HepG2 (cell line): ENCODE results near the gene VKORC1. TPM values are rescaled to one million over a fixed set of nuclear protein-coding genes. Genes with fewer than 3 reads are reported as not detected.

Source experiments
- ATAC-seq: fragments of 200-7000 bp; cut with Tn5 transposase; 3 replicates; pipeline ENCODE4 v1.9.1; 2020; ENCODE audit warnings: mild to moderate bottlenecking, moderate library complexity
- BruUV-seq: library from RNA; stranded (reverse); fragments of 400-500 nt; replicated peaks from 2 replicates; lab custom pipeline; 2021; lab: Mats Ljungman, UMichigan
- CTCF ChIA-PET: fragments of 300-600 bp; formaldehyde crosslinking; extraction: SDS; loops from one replicate; lab custom pipeline; 2021; ENCODE audit warnings: low total read pairs, inconsistent platforms, low intra/inter-chr PET ratio; lab: Yijun Ruan, JAX
- POLR2A ChIA-PET: fragments of 350-600 bp; sonication (Branson Sonifier 250); formaldehyde crosslinking; loops from one replicate; lab custom pipeline; 2020; ENCODE audit warnings: antibody characterized with exemption, inconsistent platforms; lab: Yijun Ruan, JAX
- DNase-seq: peaks from one replicate; pipeline ENCODE4 v3.0.0-alpha.2; 2015; ENCODE audit warnings: low spot score
- FAIRE-seq: peaks from 3 replicates; lab custom pipeline; 2011; peaks lifted over from hg19 to GRCh38; lab: Jason Lieb, UNC
- H2AFZ ChIP-seq: one replicate; pipeline ENCODE4 v1.6.1; 2011; ENCODE audit warnings: low read length, inconsistent platforms
- H3K27ac ChIP-seq: fragments of 300-600 bp; 3 replicates; pipeline ENCODE4 v1.8.0; 2011; ENCODE audit warnings: mixed run types, mild to moderate bottlenecking, mixed read lengths, low read length, inconsistent platforms; ENCODE audit not compliant: insufficient read depth; ENCODE audit errors: extremely low read length
- H3K27me3 ChIP-seq, 2 experiments: fragments of 200-600 bp in 1 of 2; 2 replicates in 1 of 2; 3 replicates in 1 of 2; pipeline versions ENCODE4 v1.6.0 to v1.8.0; 2011; ENCODE audit warnings: low read length in 2 of 2, mild to moderate bottlenecking in 2 of 2, moderate library complexity in 2 of 2, inconsistent platforms in 1 of 2; ENCODE audit not compliant: insufficient read depth in 2 of 2, control insufficient read depth in 1 of 2
- H3K36me3 ChIP-seq, 2 experiments: fragments of 200-600 bp in 1 of 2; replicated peaks in 1 of 2; 2 replicates in 1 of 2; 3 replicates in 1 of 2; pipeline versions ENCODE4 v1.5.1 to v1.8.0; 2011; ENCODE audit warnings: low read length in 2 of 2, inconsistent platforms in 1 of 2; ENCODE audit not compliant: insufficient read depth in 2 of 2, control insufficient read depth in 1 of 2
- H3K4me1 ChIP-seq: 2 replicates; pipeline ENCODE4 v1.5.1; 2012; ENCODE audit warnings: low read length, inconsistent platforms; ENCODE audit not compliant: insufficient read depth
- H3K4me2 ChIP-seq: 2 replicates; pipeline ENCODE4 v1.6.0; 2011; ENCODE audit warnings: low read depth, low read length, inconsistent platforms
- H3K4me3 ChIP-seq, 3 experiments: fragments of 200-600 bp in 1 of 3; sonication (generic), shearing (Covaris generic) in 1 of 3; replicated peaks in 1 of 3; 2 replicates each; pipeline ENCODE4 v1.5.1; 2011 to 2016; ENCODE audit warnings: low read length in 3 of 3, inconsistent platforms in 2 of 3, low read depth in 2 of 3, mild to moderate bottlenecking in 2 of 3, control low read depth in 1 of 3, mixed read lengths in 1 of 3; ENCODE audit not compliant: insufficient read depth in 1 of 3
- H3K79me2 ChIP-seq: one replicate; pipeline ENCODE4 v1.6.1; 2011; ENCODE audit warnings: low read length, inconsistent platforms; ENCODE audit not compliant: insufficient read depth
- H3K9ac ChIP-seq: 2 replicates; pipeline ENCODE4 v1.6.0; 2011; ENCODE audit warnings: mild to moderate bottlenecking, low read depth, low read length, inconsistent platforms; ENCODE audit not compliant: insufficient read depth
- H3K9me3 ChIP-seq: 2 replicates; pipeline ENCODE4 v1.5.1; 2012; ENCODE audit warnings: mild to moderate bottlenecking, low read length
- H4K20me1 ChIP-seq: 2 replicates; pipeline ENCODE4 v1.6.0; 2011; ENCODE audit warnings: inconsistent platforms, mild to moderate bottlenecking, low read length, moderate library complexity; ENCODE audit not compliant: insufficient read depth
- AGO2 ChIP-seq: fragments of 200-400 bp; formaldehyde crosslinking; optimal IDR thresholded peaks from 2 replicates; pipeline ENCODE3; 2017; ENCODE audit warnings: mild to moderate bottlenecking, low read depth, low read length, moderate library complexity
- CENPT ChIP-seq: sonication (generic); formaldehyde crosslinking; IDR thresholded peaks from 2 replicates; pipeline ENCODE4 v1.8.0; 2022; ENCODE audit warnings: low read depth, mild to moderate bottlenecking, moderate library complexity, missing genetic modification reagents
- DNMT1 ChIP-seq: sonication (generic); formaldehyde crosslinking; IDR thresholded peaks from 2 replicates; pipeline ENCODE4 v1.5.1; 2020; ENCODE audit warnings: mild to moderate bottlenecking, missing genetic modification reagents
- FOSL2 ChIP-seq: sonication (generic); formaldehyde crosslinking; IDR thresholded peaks from 2 replicates; pipeline ENCODE4 v1.4.0; 2020; ENCODE audit warnings: missing genetic modification reagents
- FOXJ3 ChIP-seq: sonication (generic); formaldehyde crosslinking; IDR thresholded peaks from 2 replicates; pipeline ENCODE4 v1.4.0; 2020; ENCODE audit warnings: missing genetic modification reagents, mild to moderate bottlenecking, borderline replicate concordance
- HDAC6 ChIP-seq: fragments of 200-600 bp; sonication (generic); IDR thresholded peaks from 2 replicates; pipeline ENCODE4 v1.7.0; 2017; ENCODE audit warnings: mild to moderate bottlenecking, antibody characterized with exemption, low read length, low read depth
- HES4 ChIP-seq: sonication (generic); formaldehyde crosslinking; IDR thresholded peaks from 2 replicates; pipeline ENCODE4 v1.9.0; 2021; ENCODE audit warnings: mild to moderate bottlenecking, missing genetic modification reagents, borderline replicate concordance
- HOXA3 ChIP-seq: sonication (generic); formaldehyde crosslinking; IDR thresholded peaks from 2 replicates; pipeline ENCODE4 v1.5.0; 2020; ENCODE audit warnings: missing genetic modification reagents
- KIAA2018 ChIP-seq: sonication (generic); formaldehyde crosslinking; IDR thresholded peaks from 2 replicates; pipeline ENCODE4 v1.5.0; 2020; ENCODE audit warnings: mild to moderate bottlenecking, missing genetic modification reagents, borderline replicate concordance
- KLF6 ChIP-seq: IDR thresholded peaks from 2 replicates; pipeline ENCODE4 v1.8.0; 2016; ENCODE audit warnings: missing biosample characterization, missing genetic modification reagents
- MAFG ChIP-seq: sonication (generic); formaldehyde crosslinking; IDR thresholded peaks from 2 replicates; pipeline ENCODE4 v1.5.1; 2020; ENCODE audit warnings: mild to moderate bottlenecking, missing genetic modification reagents
- MTA3 ChIP-seq: sonication (generic); formaldehyde crosslinking; IDR thresholded peaks from 2 replicates; pipeline ENCODE4 v1.4.0; 2020; ENCODE audit warnings: missing genetic modification reagents
- RBFOX2 ChIP-seq: fragments of 200-400 bp; formaldehyde crosslinking; IDR thresholded peaks from 2 replicates; pipeline ENCODE4 v1.6.1; 2017; ENCODE audit warnings: low read depth, mild to moderate bottlenecking, low read length
- SSRP1 ChIP-seq: IDR thresholded peaks from 2 replicates; pipeline ENCODE4 v1.6.1; 2016; ENCODE audit warnings: control low read depth
- STAT5B ChIP-seq: sonication (generic); formaldehyde crosslinking; IDR thresholded peaks from 2 replicates; pipeline ENCODE4 v1.4.0; 2020; ENCODE audit warnings: missing genetic modification reagents
- ZNF263 ChIP-seq: sonication (generic); formaldehyde crosslinking; IDR thresholded peaks from 2 replicates; pipeline ENCODE4 v1.4.0; 2020; ENCODE audit warnings: missing genetic modification reagents
- ZNF354B ChIP-seq: sonication (generic); formaldehyde crosslinking; IDR thresholded peaks from 2 replicates; pipeline ENCODE4 v1.8.0; 2022; ENCODE audit warnings: mild to moderate bottlenecking, missing genetic modification reagents
- ZSCAN29 ChIP-seq: sonication (generic); formaldehyde crosslinking; conservative IDR thresholded peaks from 2 replicates; pipeline ENCODE4 v1.4.0; 2020; ENCODE audit warnings: mild to moderate bottlenecking, missing genetic modification reagents
- WGBS: methylation state at CpG from one replicate; pipeline ENCODE4 v1.1.6; 2017; ENCODE audit warnings: low lambda C conversion rate; 5-methylcytosine and 5-hydroxymethylcytosine counted together
- in situ Hi-C: cut with HindIII; loops from 2 replicates; pipeline ENCODE4 v1.10.0; 2017; ENCODE audit warnings: low pct_unique_long_range_greater_than_20kb; ENCODE audit not compliant: extremely low pct_ligation_motif_present
- intact Hi-C: fragments of 100-400 bp; cut with micrococcal nuclease; formaldehyde crosslinking; loops from one replicate; pipeline ENCODE4 v1.10.0; 2022; ENCODE audit not compliant: unreplicated experiment
- polyA plus RNA-seq, 8 experiments: library from polyadenylated mRNA; depleted of rRNA in 3 of 8; stranded (reverse) in 7 of 8; unstranded in 1 of 8; fragments of >200 nt; fragmentation: Illumina TruSeq in 4 of 8; extraction: Trizol in 4 of 8; gene quantifications; 2 replicates each; pipeline versions ENCODE4 v1.2.1 to v1.2.3, GENCODE V29; 2011 to 2016; ENCODE audit warnings: low read depth in 4 of 8, missing spikeins in 1 of 8, mixed read lengths in 1 of 8; ENCODE audit not compliant: insufficient read depth in 1 of 8
- total RNA-seq, 5 experiments: library from RNA; depleted of rRNA; stranded (reverse); fragments of >200 nt; fragmentation: Illumina TruSeq; extraction: Trizol; gene quantifications; 2 replicates each; pipeline ENCODE4 v1.2.3, GENCODE V29; 2016; ENCODE audit warnings: low read depth in 1 of 5

Gene VKORC1
- total and polyA plus RNA-seq, 2 of the 13 experiments (the other 11 are each of a cell fraction or from before 2014, with no cell fraction given) = 141 to 615 TPM

DNA sequence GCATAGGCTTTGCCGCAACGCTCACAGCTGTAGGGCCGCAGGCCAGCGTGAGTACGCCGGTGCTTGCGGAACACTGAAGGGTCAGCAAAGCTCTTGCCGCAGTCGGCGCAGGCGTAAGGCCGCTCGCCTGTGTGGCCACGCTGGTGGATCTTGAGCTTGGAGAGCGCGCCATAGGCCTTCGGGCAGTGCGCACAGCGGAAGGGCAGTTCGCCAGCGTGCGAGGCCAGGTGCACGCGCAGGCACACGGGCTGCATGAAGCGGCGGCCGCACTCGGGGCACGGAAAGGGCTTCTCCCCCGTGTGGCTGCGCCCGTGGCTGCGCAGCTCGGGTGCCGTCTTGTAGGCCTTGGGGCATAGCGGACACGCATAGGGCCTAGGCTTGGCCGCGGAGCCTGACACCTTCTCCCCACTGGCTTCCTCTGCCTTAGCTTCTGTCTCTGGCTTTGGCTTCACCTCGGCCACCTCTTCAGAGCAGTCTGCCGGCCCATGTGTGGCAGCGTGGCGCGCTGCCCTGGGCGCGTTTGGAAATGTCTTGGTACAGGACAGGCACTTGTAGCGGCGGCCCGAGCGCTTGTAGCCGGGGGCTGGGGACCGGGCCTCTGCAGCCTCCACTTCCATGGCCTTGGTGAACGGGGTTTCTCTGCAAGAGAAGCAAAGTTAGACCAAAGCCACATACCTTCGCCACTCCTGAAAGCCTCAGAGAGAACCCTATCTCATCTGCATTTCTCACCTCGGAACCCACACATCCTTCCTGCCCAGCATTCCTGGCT, 30.6 kb downstream of the VKORC1 start:
- ChIA-PET CTCF (no interaction called here), POLR2A (no interaction called here)
- ATAC-seq (no peak; the same call in 1 of the 3 replicates), DNase-seq (no peak), FAIRE-seq (no peak)
- Histone ChIP-seq H3K9ac (no peak overlapping the region), H3K4me3 (no peak overlapping the region), H3K27ac (no peak overlapping the region), H3K27me3 (no peaks in the 10 kb centered on the region), H3K79me2 (peaks cover 20% of the 10 kb centered on the region), H3K36me3 (peaks cover 14 to 29% of the 10 kb centered on the region in 2 experiments; a peak in 4 of 5 replicates), H3K9me3 (no peaks in the 10 kb centered on the region), H2AFZ (no peak overlapping the region), H3K4me2 (no peak overlapping the region), H4K20me1 (no peaks in the 10 kb centered on the region), H3K4me1 (no peaks in the 10 kb centered on the region)
- in situ Hi-C loops = no loop called here
- no TSS peak for BruUV-seq
- intact Hi-C loops = no loop called here
- 98% methylated on average over 54 of the region's 56 CpGs for WGBS
- TF ChIP-seq FOSL2 (CRISPR knock-in tag) = no peak
- no peak for TF ChIP-seq HES4
- no peak for TF ChIP-seq MAFG (CRISPR knock-in tag)
- no peak for TF ChIP-seq STAT5B (CRISPR knock-in tag)
- no peak for TF ChIP-seq ZNF354B (CRISPR knock-in tag)
- TF ChIP-seq HDAC6 = no peak
- TF ChIP-seq ZSCAN29 = no peak
- TF ChIP-seq HOXA3 (CRISPR knock-in tag) = 0 out of 2 replicates have a peak, but pooled peaks have one; percentile 18
- peak; percentile 70 for TF ChIP-seq AGO2
- TF ChIP-seq ZNF263 (CRISPR knock-in tag) = no peak
- TF ChIP-seq KLF6 (CRISPR knock-in tag) = no peak
- TF ChIP-seq KIAA2018 (CRISPR knock-in tag) = no peak
- no peak for TF ChIP-seq SSRP1 (CRISPR knock-in tag)
- peak; percentile 30; the same call in 1 of the 2 replicates for TF ChIP-seq RBFOX2
- TF ChIP-seq MTA3 = no peak
- no peak for TF ChIP-seq FOXJ3 (CRISPR knock-in tag)
- 0 out of 2 replicates have a peak, but pooled peaks have one; percentile 40 for TF ChIP-seq DNMT1 (CRISPR knock-in tag)
- TF ChIP-seq CENPT (CRISPR knock-in tag) = 0 out of 2 replicates have a peak, but pooled peaks have one; percentile 33
